SU-DHL-6 (cell line): ENCODE results near the gene MTREX.

Experiments
- CTCF ChIP-seq: fragments of 200-600 bp; sonication (generic); IDR thresholded peaks from one replicate; pipeline ENCODE4 v1.5.1; 2017; ENCODE audit warnings: antibody characterized with exemption, mild to moderate bottlenecking, low read length, moderate library complexity; ENCODE audit not compliant: insufficient read depth, poor library complexity, severe bottlenecking
- EZH2phosphoT487 ChIP-seq: fragments of 200-600 bp; sonication (generic), shearing (Covaris generic); conservative IDR thresholded peaks from 2 replicates; pipeline ENCODE4 v1.6.1; 2018; ENCODE audit warnings: mild to moderate bottlenecking, antibody characterized with exemption, low read length, moderate library complexity, mixed read lengths

- no peak for TF ChIP-seq CTCF
- TF ChIP-seq EZH2phosphoT487: no peak
These were observed 6.9 kb upstream of the MTREX start for GRCh38 chr5:55300890-55301289.
